Loucy (cell line): Measurements from ENCODE around the gene LDLRAD4.

Experiments used
- CTCF ChIP-seq: fragments of 200-600 bp; sonication (generic); conservative IDR thresholded peaks from 2 replicates; pipeline ENCODE4 v1.5.1; 2014; ENCODE audit warnings: mild to moderate bottlenecking, antibody characterized with exemption, low read length
- EZH2phosphoT487 ChIP-seq: fragments of 200-600 bp; IDR thresholded peaks from 2 replicates; pipeline ENCODE4 v1.6.1; 2018; ENCODE audit warnings: antibody characterized with exemption, mild to moderate bottlenecking, moderate library complexity, borderline replicate concordance

DNA sequence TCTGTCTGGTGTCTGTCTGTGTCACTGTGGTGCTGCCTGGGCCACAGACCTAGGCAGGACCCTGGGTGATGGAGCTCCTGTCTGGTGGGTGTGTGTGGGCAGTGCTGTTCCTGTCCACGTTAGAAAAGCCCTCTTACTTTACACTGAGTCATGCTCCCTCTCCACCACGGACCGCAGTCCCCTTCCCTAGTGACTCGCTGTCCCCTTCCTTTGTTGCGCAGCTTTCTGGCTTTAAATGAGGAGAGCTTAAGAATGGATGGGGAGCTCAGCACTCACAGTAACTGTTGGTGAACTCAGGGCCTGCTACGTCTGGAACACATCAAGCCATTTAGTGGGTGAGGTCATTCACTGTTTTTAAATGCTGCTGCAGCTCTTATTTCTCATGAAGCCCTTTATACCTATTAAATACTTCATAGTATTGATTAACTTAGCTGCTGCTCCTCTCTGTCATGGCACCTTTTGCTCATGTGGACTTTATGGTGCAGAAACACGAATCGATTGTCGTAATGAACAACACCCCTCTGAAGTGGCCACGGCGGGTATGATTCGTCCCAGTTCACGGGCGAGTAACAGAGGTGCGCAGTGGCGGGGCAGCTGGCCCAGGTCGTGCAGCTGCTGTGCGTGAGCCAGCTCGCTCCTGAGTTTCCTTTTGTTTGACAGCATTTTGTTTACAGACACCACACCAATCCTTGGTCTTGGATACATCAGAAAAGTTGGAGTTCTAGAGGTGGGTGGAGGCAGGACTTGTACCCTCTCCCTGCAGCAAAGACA is 100.4 kb downstream of the LDLRAD4 start:
- no peak for TF ChIP-seq CTCF
- TF ChIP-seq EZH2phosphoT487: no peak
